GM12878 (cell line): ENCODE measurements around the gene MROH7. TPM values are rescaled to one million over a fixed set of nuclear protein-coding genes. Genes with fewer than 3 reads are reported as not detected.
A peak's percentile ranks its signal among the peaks of the same experiment; 100 is the strongest.

Experiments used
- ATAC-seq: fragments of 200-7000 bp; cut with Tn5 transposase; 3 replicates; pipeline ENCODE4 v1.9.1; 2020; ENCODE audit warnings: mild to moderate bottlenecking, moderate library complexity
- BruUV-seq: library from RNA; stranded (reverse); fragments of 400-500 nt; replicated peaks from 2 replicates; lab custom pipeline; 2021; lab: Mats Ljungman, UMichigan
- CTCF ChIA-PET: fragments of 300-600 bp; sonication (Branson Sonifier 250); formaldehyde crosslinking; extraction: SDS; loops from one replicate; lab custom pipeline; 2021; ENCODE audit warnings: inconsistent platforms; lab: Yijun Ruan, JAX
- POLR2A ChIA-PET: fragments of 350-600 bp; formaldehyde crosslinking; extraction: SDS; loops from one replicate; lab custom pipeline; 2021; ENCODE audit warnings: inconsistent platforms; lab: Charles Lee
- RAD21 ChIA-PET: fragments of 300-600 bp; sonication (Branson Sonifier 250); formaldehyde crosslinking; loops from one replicate; lab custom pipeline; 2023; ENCODE audit warnings: antibody characterized with exemption; ENCODE audit not compliant: unreplicated experiment; lab: Charles Lee
- SMC1A ChIA-PET: fragments of 300-600 bp; sonication (Branson Sonifier 250); formaldehyde crosslinking; loops from one replicate; lab custom pipeline; 2023; ENCODE audit not compliant: unreplicated experiment, uncharacterized antibody; lab: Charles Lee
- DNase-seq: peaks from one replicate; pipeline ENCODE4 v3.0.0-alpha.2; 2011; ENCODE audit warnings: low read depth, low spot score
- FAIRE-seq: peaks from 3 replicates; lab custom pipeline; 2011; peaks lifted over from hg19 to GRCh38; lab: Jason Lieb, UNC
- H2AFZ ChIP-seq: 2 replicates; pipeline ENCODE4 v1.6.0; 2011; ENCODE audit warnings: low read depth, low read length, control low read depth; ENCODE audit not compliant: control insufficient read depth
- H3K27ac ChIP-seq: 2 replicates; pipeline ENCODE4 v1.5.1; 2011; ENCODE audit warnings: control low read depth; ENCODE audit not compliant: control insufficient read depth, insufficient read depth
- H3K27me3 ChIP-seq, 2 experiments: replicated peaks in 1 of 2; 2 replicates each; pipeline versions ENCODE4 v1.6.0 to v1.6.1; 2011; ENCODE audit warnings: low read length in 1 of 2; ENCODE audit not compliant: control insufficient read depth in 2 of 2, insufficient read depth in 2 of 2
- H3K36me3 ChIP-seq, 2 experiments: 2 replicates each; pipeline ENCODE4 v1.5.1; 2011; ENCODE audit warnings: low read length in 1 of 2; ENCODE audit not compliant: control insufficient read depth in 2 of 2, insufficient read depth in 2 of 2
- H3K4me1 ChIP-seq: 2 replicates; pipeline ENCODE4 v1.6.1; 2011; ENCODE audit warnings: mild to moderate bottlenecking, low read length, moderate library complexity, mixed read lengths; ENCODE audit not compliant: control insufficient read depth, insufficient read depth
- H3K4me2 ChIP-seq: 2 replicates; pipeline ENCODE4 v1.6.0; 2011; ENCODE audit warnings: control low read depth; ENCODE audit not compliant: control insufficient read depth, insufficient read depth
- H3K4me3 ChIP-seq: fragments of 200-600 bp; sonication (generic); 2 replicates; pipeline ENCODE4 v1.5.1; 2016
- H3K79me2 ChIP-seq: 2 replicates; pipeline ENCODE4 v1.6.0; 2011; ENCODE audit warnings: low read length; ENCODE audit not compliant: control insufficient read depth, insufficient read depth
- H3K9ac ChIP-seq: 2 replicates; pipeline ENCODE4 v1.8.0; 2011; ENCODE audit warnings: low read length, control low read depth, mixed read lengths; ENCODE audit not compliant: control insufficient read depth, insufficient read depth
- H3K9me3 ChIP-seq: replicated peaks from 3 replicates; pipeline ENCODE4 v1.5.1; 2011; ENCODE audit warnings: mild to moderate bottlenecking, low read length; ENCODE audit not compliant: control insufficient read depth, insufficient read depth
- H4K20me1 ChIP-seq: 2 replicates; pipeline ENCODE4 v1.6.0; 2011; ENCODE audit not compliant: control insufficient read depth, insufficient read depth
- BACH1 ChIP-seq: fragments of 450-650 bp; IDR thresholded peaks from 2 replicates; pipeline ENCODE4 v1.6.1; 2017; ENCODE audit warnings: mild to moderate bottlenecking, borderline replicate concordance
- HDAC6 ChIP-seq: fragments of 200-600 bp; sonication (generic); IDR thresholded peaks from one replicate; pipeline ENCODE4 v1.8.0; 2017; ENCODE audit warnings: antibody characterized with exemption; ENCODE audit not compliant: unreplicated experiment
- IKZF1 ChIP-seq: fragments of 450-650 bp; conservative IDR thresholded peaks from 2 replicates; pipeline ENCODE4 v1.6.1; 2017; ENCODE audit warnings: antibody characterized with exemption, mild to moderate bottlenecking
- IRF3 ChIP-seq: fragments of 450-650 bp; IDR thresholded peaks from 2 replicates; pipeline ENCODE4 v1.6.1; 2014; ENCODE audit warnings: mild to moderate bottlenecking
- MXI1 ChIP-seq: fragments of 150-350 bp; IDR thresholded peaks from 2 replicates; pipeline ENCODE4 v1.6.1; 2011; ENCODE audit warnings: low read depth, mild to moderate bottlenecking, inconsistent platforms, low read length, improper control_type of control experiment
- NFXL1 ChIP-seq: fragments of 450-650 bp; IDR thresholded peaks from 2 replicates; pipeline ENCODE4 v1.6.1; 2017; ENCODE audit warnings: antibody characterized with exemption, mild to moderate bottlenecking, borderline replicate concordance
- NRF1 ChIP-seq: conservative IDR thresholded peaks from 2 replicates; pipeline ENCODE4 v1.6.1; 2011; ENCODE audit warnings: mild to moderate bottlenecking, low read depth, low read length, improper control_type of control experiment
- RAD51 ChIP-seq: fragments of 450-650 bp; IDR thresholded peaks from 2 replicates; pipeline ENCODE4 v1.6.1; 2016; ENCODE audit warnings: moderate library complexity, mild to moderate bottlenecking, inconsistent platforms
- RBBP5 ChIP-seq: fragments of 200-600 bp; sonication (generic); conservative IDR thresholded peaks from 2 replicates; pipeline ENCODE4 v1.6.1; 2016
- RUNX3 ChIP-seq: IDR thresholded peaks from 2 replicates; pipeline ENCODE4 v1.6.1; 2012; ENCODE audit warnings: low read length, inconsistent platforms
- SMARCA5 ChIP-seq: fragments of 450-650 bp; IDR thresholded peaks from 2 replicates; pipeline ENCODE4 v1.6.1; 2017; ENCODE audit warnings: mild to moderate bottlenecking
- STAT3 ChIP-seq: IDR thresholded peaks from 2 replicates; pipeline ENCODE4 v1.6.1; 2011; ENCODE audit warnings: low read depth, low read length, improper control_type of control experiment
- ZNF207 ChIP-seq: fragments of 450-650 bp; IDR thresholded peaks from 2 replicates; pipeline ENCODE4 v1.6.1; 2014; ENCODE audit warnings: antibody characterized with exemption, mild to moderate bottlenecking, borderline replicate concordance
- WGBS: methylation state at CpG from one replicate; pipeline ENCODE4 v1.1.6; 2016; ENCODE audit warnings: low lambda C conversion rate; ENCODE audit not compliant: insufficient replicate concordance, insufficient coverage; ENCODE audit errors: missing lambda C conversion rate; 5-methylcytosine and 5-hydroxymethylcytosine counted together
- in situ Hi-C: fragments of 300-500 bp; cut with MboI; formaldehyde crosslinking; loops from 9 replicates; pipeline ENCODE4 v1.14.3; 2018; ENCODE audit warnings: mixed read lengths
- intact Hi-C: fragments of 100-400 bp; cut with micrococcal nuclease; formaldehyde crosslinking; loops from one replicate; pipeline ENCODE4 v1.14.2; 2022; ENCODE audit not compliant: unreplicated experiment
- polyA plus RNA-seq, 11 experiments: library from polyadenylated mRNA; depleted of rRNA in 4 of 11; unstranded in 6 of 11; stranded (reverse) in 5 of 11; fragments of >200 nt; fragmentation: Nextera tagmentation in 4 of 11; fragmentation: Illumina TruSeq in 1 of 11; extraction: Ambion mirVana in 4 of 11; extraction: Trizol in 1 of 11; gene quantifications; 1 replicate in 1 of 11; 2 replicates in 10 of 11; pipeline versions ENCODE4 v1.2.1 to v1.2.3, GENCODE V29; 2011 to 2016; ENCODE audit warnings: inconsistent platforms in 2 of 11, missing spikeins in 2 of 11, low read depth in 1 of 11
- total RNA-seq, 4 experiments: library from RNA; depleted of rRNA in 3 of 4; stranded (reverse); fragments of >200 nt in 3 of 4; fragmentation: Illumina TruSeq in 1 of 4; extraction: Trizol in 1 of 4; gene quantifications; 2 replicates each; pipeline versions ENCODE4 v1.2.1 to v1.2.3, GENCODE V29; 2013 to 2021

Gene MROH7
- total and polyA plus RNA-seq, 10 of the 15 experiments (the other 5 are each of a cell fraction or from before 2014, with no cell fraction given) = 0.11 TPM; not detected in 9

- TF ChIP-seq IRF3 (no peak), RAD51 (peak; percentile 21; the same call in 1 of the 2 replicates), ZNF207 (peak; percentile 93), NRF1 (no peak), STAT3 (no peak), RUNX3 (peak; percentile 76), BACH1 (peak; percentile 53; the same call in 1 of the 2 replicates), MXI1 (peak; percentile 90)
These were observed 74.1 kb downstream of the MROH7 start, which contains the start of gene TTC4 (continued) for GRCh38 chr1:54715493-54716298.

DNA sequence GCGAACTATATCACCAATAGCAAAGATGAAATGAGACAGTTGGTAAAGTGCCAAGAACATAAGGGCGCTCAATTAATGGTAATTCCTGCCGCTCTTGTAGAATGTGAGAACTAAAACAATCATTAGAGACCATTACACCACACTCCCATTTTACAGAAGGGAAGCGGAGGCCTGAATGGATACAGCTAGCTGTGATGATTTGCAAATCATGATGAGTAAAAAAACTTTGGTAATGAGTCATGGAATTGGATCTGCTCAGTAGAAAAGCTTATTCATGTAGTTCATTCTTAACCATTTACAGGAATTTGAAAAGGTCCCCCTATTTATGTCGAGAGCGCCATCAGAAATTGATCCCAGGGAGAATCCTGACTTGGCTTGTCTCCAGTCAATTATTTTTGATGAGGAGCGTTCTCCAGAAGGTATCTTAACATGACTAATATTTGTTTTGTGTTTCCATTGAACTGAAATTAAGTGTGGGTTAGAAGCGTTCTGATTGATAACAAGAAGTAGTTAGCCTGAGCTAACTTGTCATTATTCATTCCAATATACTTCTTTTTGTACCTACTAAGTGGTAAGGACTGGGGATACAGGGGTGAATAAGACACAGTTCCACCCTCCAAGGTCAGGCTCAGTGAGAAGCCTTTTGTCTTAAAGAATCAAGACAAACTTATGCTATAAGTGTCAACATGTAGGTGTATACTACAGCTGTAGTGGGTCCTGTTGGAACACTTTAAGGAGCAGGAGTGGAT, 74.9 kb downstream of the MROH7 start:
- peak overlapping the region; percentile 77 for H3K4me3 ChIP-seq
- TF ChIP-seq RBBP5 = no peak
- TF ChIP-seq NFXL1 = no peak
- TF ChIP-seq HDAC6 = no peak
- TF ChIP-seq IKZF1 = no peak
- no peak for TF ChIP-seq SMARCA5
- H3K27me3 ChIP-seq = no peaks in the 10 kb centered on the region; a peak in 1 of 4 replicates
- peaks cover 18% of the 10 kb centered on the region for H3K79me2 ChIP-seq
- H3K4me1 ChIP-seq = peaks cover 3% of the 10 kb centered on the region; the same call in 1 of the 2 replicates
- BruUV-seq = no TSS peak
- peak; percentile 5 for DNase-seq
- WGBS = 0% methylated on average over 8 of the region's 8 CpGs
- peak overlapping the region; percentile 78 for H3K27ac ChIP-seq
- POLR2A ChIA-PET = interaction anchor here (1.2 to 1.4 kb wide), 2 partner anchors 8 to 10 kb away, joined by 3 to 4 read pairs; no protein-coding TSS in a partner anchor
- no peaks in the 10 kb centered on the region for H4K20me1 ChIP-seq
- no peaks in the 10 kb centered on the region for H3K9me3 ChIP-seq
- in situ Hi-C loops (no loop called here), intact Hi-C loops (loop anchor here (5.0 kb wide), 1 partner anchor 81 kb away; no protein-coding TSS in a partner anchor)
- CTCF ChIA-PET = interaction anchor here (0.6 to 1.3 kb wide), 4 partner anchors 55 to 228 kb away, joined by 3 to 5 read pairs (median 4); no protein-coding TSS in a partner anchor
- SMC1A ChIA-PET = interaction anchor here (0.9 to 2.3 kb wide), 4 partner anchors 11 to 93 kb away, joined by 3 to 7 read pairs (median 3); no protein-coding TSS in a partner anchor
- peak overlapping the region; percentile 80 for H3K4me2 ChIP-seq
- peak overlapping the region; percentile 100 for H2AFZ ChIP-seq
- peak overlapping the region; percentile 93 for H3K9ac ChIP-seq
- peaks cover 0 to 13% of the 10 kb centered on the region in 2 experiments; a peak in 2 of 4 replicates for H3K36me3 ChIP-seq
- RAD21 ChIA-PET = interaction anchor here (0.6 to 2.5 kb wide), 3 partner anchors 11 to 93 kb away, joined by 3 to 12 read pairs (median 4); partner anchors contain the start of gene TTC22
- ATAC-seq = peak; percentile 10
- FAIRE-seq = peak; percentile 57
